GM10266 (cell line): Measurements from ENCODE around the gene NUP85.
"Not testable (repeated sequence)": the region's sequence is repeated elsewhere in the genome, so short reads cannot be mapped to it uniquely, and the experiment has no call there.

Source experiments
- DNase-seq: peaks from one replicate; pipeline ENCODE4 v3.0.0; 2012; ENCODE audit errors: extremely low spot score
- CTCF ChIP-seq: IDR thresholded peaks from 2 replicates; pipeline ENCODE4 v1.5.1; 2012; ENCODE audit warnings: mild to moderate bottlenecking, low read depth; ENCODE audit not compliant: control insufficient read depth, insufficient read depth; ENCODE audit errors: missing control alignments

The NUP85 gene

GRCh38 chr17:75183999-75184884 lies 21.2 kb upstream of the NUP85 start:
- no peak for TF ChIP-seq CTCF
- no peak for DNase-seq

GRCh38 chr17:75188614-75189013 lies 16.9 kb upstream of the NUP85 start:
- DNase-seq, result no peak
- no peak for TF ChIP-seq CTCF

GRCh38 chr17:75191584-75191983 lies 13.9 kb upstream of the NUP85 start:
- TF ChIP-seq CTCF, result no peak
- no peak for DNase-seq

- DNase-seq, result no peak
- no peak for TF ChIP-seq CTCF
Observed at GRCh38 chr17:75194879-75195278, 10.6 kb upstream of the NUP85 start.

- no peak for TF ChIP-seq CTCF
- no peak for DNase-seq
Observed at GRCh38 chr17:75199886-75200618, 5.4 kb upstream of the NUP85 start.

- TF ChIP-seq CTCF, result no peak
- DNase-seq, result no peak
Observed at GRCh38 chr17:75205793-75206163, 299 bp downstream of the NUP85 start.

- DNase-seq, result not testable (repeated sequence)
Observed at GRCh38 chr17:75207050-75207407, 1.6 kb downstream of the NUP85 start.

- no peak for TF ChIP-seq CTCF
Observed at GRCh38 chr17:75207760-75208159, 2.3 kb downstream of the NUP85 start.

More at GRCh38 chr17:75207760-75208159, 2.3 kb downstream of the NUP85 start:
- DNase-seq, result no peak
